HCT116 (cell line): ENCODE data around the gene DOCK3. TPM values are rescaled to one million over a fixed set of nuclear protein-coding genes. Genes with fewer than 3 reads are reported as not detected.

Experiments
- ATAC-seq: fragments of 200-7000 bp; cut with Tn5 transposase; 2 replicates; pipeline ENCODE4 v1.9.1; 2020; ENCODE audit warnings: mild to moderate bottlenecking, moderate library complexity
- BruUV-seq: library from RNA; stranded (reverse); fragments of 400-500 nt; replicated peaks from 2 replicates; lab custom pipeline; 2021; lab: Mats Ljungman, UMichigan
- CTCF ChIA-PET: fragments of 300-600 bp; sonication (Branson Sonifier 250); formaldehyde crosslinking; loops from one replicate; lab custom pipeline; 2021; ENCODE audit warnings: antibody characterized with exemption; lab: Charles Lee
- POLR2A ChIA-PET: fragments of 300-600, 350-600 bp; sonication (Branson Sonifier 250); formaldehyde crosslinking; loops from one replicate; lab custom pipeline; 2021; ENCODE audit warnings: antibody characterized with exemption; lab: Charles Lee
- RAD21 ChIA-PET, 2 experiments: fragments of 300-600 bp; sonication (Branson Sonifier 250); formaldehyde crosslinking; loops; one replicate each; lab custom pipeline; 2023; ENCODE audit warnings: low total read pairs in 2 of 2; ENCODE audit not compliant: uncharacterized antibody in 2 of 2, unreplicated experiment in 2 of 2, low non-redundant PET in 1 of 2; lab: Charles Lee
- DNase-seq: peaks from one replicate; pipeline ENCODE4 v3.0.0-alpha.2; 2010; ENCODE audit warnings: low read depth, low spot score
- H2AFZ ChIP-seq: fragments of 200-600 bp; shearing (Covaris generic), sonication (generic); 2 replicates; pipeline ENCODE4 v1.6.1; 2017; ENCODE audit warnings: low read depth, mixed run types, mixed read lengths, antibody characterized with exemption, low read length; ENCODE audit not compliant: poor library complexity, severe bottlenecking
- H3K27ac ChIP-seq: 2 replicates; pipeline ENCODE4 v1.5.1; 2012; ENCODE audit warnings: low read depth, low read length
- H3K27me3 ChIP-seq: fragments of 200-600 bp; sonication (generic); 2 replicates; pipeline ENCODE4 v1.6.1; 2016; ENCODE audit warnings: mixed run types, low read length, mixed read lengths; ENCODE audit not compliant: insufficient read depth
- H3K36me3 ChIP-seq, 2 experiments: fragments of 200-500 bp in 1 of 2; fragments of 200-600 bp in 1 of 2; sonication (Bioruptor generic) in 1 of 2; sonication (generic) in 1 of 2; 2 replicates each; pipeline versions ENCODE4 v1.5.1 to v1.6.1; 2014 to 2016; ENCODE audit warnings: low read length in 2 of 2, inconsistent platforms in 1 of 2, mixed read lengths in 1 of 2, mixed run types in 1 of 2; ENCODE audit not compliant: insufficient read depth in 2 of 2, control insufficient read depth in 1 of 2
- H3K4me1 ChIP-seq, 2 experiments: fragments of 200-600 bp in 1 of 2; sonication (generic) in 1 of 2; 2 replicates each; pipeline versions ENCODE4 v1.5.1 to v1.6.1; 2012 to 2017; ENCODE audit warnings: low read length in 2 of 2, inconsistent platforms in 1 of 2, mild to moderate bottlenecking in 1 of 2, mixed read lengths in 1 of 2, mixed run types in 1 of 2, moderate library complexity in 1 of 2; ENCODE audit not compliant: insufficient read depth in 2 of 2, control insufficient read depth in 1 of 2
- H3K4me2 ChIP-seq: fragments of 200-600 bp; sonication (generic); 2 replicates; pipeline ENCODE4 v1.6.1; 2017; ENCODE audit warnings: mixed run types, low read length, mixed read lengths
- H3K4me3 ChIP-seq, 2 experiments: fragments of 200-600 bp in 1 of 2; sonication (generic) in 1 of 2; replicated peaks in 1 of 2; 2 replicates each; pipeline ENCODE4 v1.5.1; 2011 to 2016; ENCODE audit warnings: low read length in 2 of 2, control low read depth in 1 of 2, low read depth in 1 of 2, mild to moderate bottlenecking in 1 of 2, mixed read lengths in 1 of 2, mixed run types in 1 of 2
- H3K79me2 ChIP-seq: fragments of 200-600 bp; sonication (generic); 2 replicates; pipeline ENCODE4 v1.6.1; 2017; ENCODE audit warnings: mild to moderate bottlenecking, mixed run types, low read length, moderate library complexity, mixed read lengths; ENCODE audit not compliant: insufficient read depth
- H3K9ac ChIP-seq: fragments of 200-600 bp; sonication (generic); 2 replicates; pipeline ENCODE4 v1.6.1; 2016; ENCODE audit warnings: low read length, mixed read lengths
- H3K9me2 ChIP-seq: fragments of 200-600 bp; sonication (generic), shearing (Covaris generic); 2 replicates; pipeline ENCODE4 v1.6.1; 2017; ENCODE audit warnings: mixed run types, mild to moderate bottlenecking, moderate library complexity; ENCODE audit not compliant: insufficient read depth
- H3K9me3 ChIP-seq, 2 experiments: fragments of 200-500 bp in 1 of 2; fragments of 200-600 bp in 1 of 2; sonication (Bioruptor generic) in 1 of 2; sonication (generic) in 1 of 2; 2 replicates each; pipeline ENCODE4 v1.6.1; 2014 to 2017; ENCODE audit warnings: low read length in 2 of 2, mixed read lengths in 2 of 2, inconsistent platforms in 1 of 2, low read depth in 1 of 2, mild to moderate bottlenecking in 1 of 2, mixed run types in 1 of 2, moderate library complexity in 1 of 2; ENCODE audit not compliant: control insufficient read depth in 1 of 2, insufficient read depth in 1 of 2
- H4K20me1 ChIP-seq: fragments of 200-600 bp; sonication (generic), shearing (Covaris generic); 2 replicates; pipeline ENCODE4 v1.6.1; 2017; ENCODE audit warnings: mixed run types, mild to moderate bottlenecking, moderate library complexity; ENCODE audit not compliant: insufficient read depth
- ATF3 ChIP-seq: IDR thresholded peaks from 2 replicates; pipeline ENCODE4 v1.6.1; 2012
- CEBPB ChIP-seq: IDR thresholded peaks from 2 replicates; pipeline ENCODE4 v1.6.1; 2012; ENCODE audit warnings: low read depth
- ELF1 ChIP-seq: IDR thresholded peaks from 2 replicates; pipeline ENCODE4 v1.6.1; 2012; ENCODE audit warnings: low read depth, borderline replicate concordance
- EZH2 ChIP-seq: fragments of 200-600 bp; sonication (generic); IDR thresholded peaks from 2 replicates; pipeline ENCODE4 v1.6.1; 2017; ENCODE audit warnings: antibody characterized with exemption, mixed run types
- EZH2phosphoT487 ChIP-seq: fragments of 200-600 bp; IDR thresholded peaks from 2 replicates; pipeline ENCODE4 v1.6.1; 2018; ENCODE audit warnings: antibody characterized with exemption, borderline replicate concordance
- JUND ChIP-seq: IDR thresholded peaks from 2 replicates; pipeline ENCODE4 v1.6.1; 2012
- SIN3A ChIP-seq: IDR thresholded peaks from 2 replicates; pipeline ENCODE4 v1.6.1; 2012; ENCODE audit warnings: low read depth
- SP1 ChIP-seq: IDR thresholded peaks from 2 replicates; pipeline ENCODE4 v1.6.1; 2012; ENCODE audit warnings: low read depth
- SRF ChIP-seq: IDR thresholded peaks from 2 replicates; pipeline ENCODE4 v1.6.1; 2012; ENCODE audit warnings: low read depth
- YY1 ChIP-seq: IDR thresholded peaks from 2 replicates; pipeline ENCODE4 v1.6.1; 2011; ENCODE audit warnings: low read length, low read depth, moderate library complexity, mild to moderate bottlenecking; ENCODE audit not compliant: insufficient replicate concordance; ENCODE audit errors: extremely low read depth
- ZBTB33 ChIP-seq: IDR thresholded peaks from 2 replicates; pipeline ENCODE4 v1.6.1; 2011; ENCODE audit warnings: mild to moderate bottlenecking, low read length, moderate library complexity; ENCODE audit not compliant: insufficient replicate concordance; ENCODE audit errors: extremely low read depth
- ZFX ChIP-seq: fragments of 450-650 bp; IDR thresholded peaks from 2 replicates; pipeline ENCODE4 v1.6.1; 2017
- ZNF274 ChIP-seq: fragments of 200-500 bp; sonication (Bioruptor generic); IDR thresholded peaks from 2 replicates; pipeline ENCODE4 v1.6.1; 2014; ENCODE audit warnings: mild to moderate bottlenecking, low read depth, low read length, inconsistent platforms
- intact Hi-C: fragments of 100-400 bp; cut with micrococcal nuclease; formaldehyde crosslinking; loops from 2 replicates; pipeline ENCODE4 v1.10.0; 2022
- total RNA-seq: library from RNA; stranded (reverse); gene quantifications from one replicate; pipeline ENCODE4 v1.2.1, GENCODE V29; 2021; ENCODE audit not compliant: unreplicated experiment
- TF ChIP-seq, protein P1 (sequence below), 3 experiments: fragments of 200-600 bp in 1 of 3; sonication (generic) in 1 of 3; IDR thresholded peaks in 2 of 3; conservative IDR thresholded peaks in 1 of 3; 2 replicates each; pipeline ENCODE4 v1.5.1; 2012 to 2017; ENCODE audit warnings: low read depth in 2 of 3, low read length in 2 of 3, antibody characterized with exemption in 1 of 3, borderline replicate concordance in 1 of 3, control low read depth in 1 of 3, mild to moderate bottlenecking in 1 of 3, mixed read lengths in 1 of 3, mixed run types in 1 of 3, moderate library complexity in 1 of 3; ENCODE audit not compliant: insufficient read depth in 1 of 3
- TF ChIP-seq, protein P2 (sequence below): IDR thresholded peaks from 2 replicates; pipeline ENCODE4 v1.6.1; 2012
- TF ChIP-seq, protein P3 (sequence below): IDR thresholded peaks from 2 replicates; pipeline ENCODE4 v1.6.1; 2012; ENCODE audit warnings: low read depth

The DOCK3 gene
- total RNA-seq, 1 experiment from 2014 or later: 4.2 TPM

GRCh38 chr3:51198477-51198876 is 523.8 kb downstream of the DOCK3 start:
- ATAC-seq (no peak), DNase-seq (no peak)
- POLR2A ChIA-PET: no interaction called here
- Histone ChIP-seq H3K4me2 (no peak overlapping the region), H3K4me3 (no peak overlapping the region), H2AFZ (no peak overlapping the region), H3K27me3 (no peaks in the 10 kb centered on the region), H3K4me1 (no peaks in the 10 kb centered on the region), H3K36me3 (no peaks in the 10 kb centered on the region), H3K9ac (no peak overlapping the region)
- intact Hi-C loops: no loop called here
- BruUV-seq: no TSS peak
- TF ChIP-seq ATF3 (no peak), ZFX (no peak), CEBPB (no peak), SRF (no peak), ZNF274 (no peak), EZH2phosphoT487 (no peak), JUND (no peak), SIN3A (no peak), ZBTB33 (no peak), EZH2 (no peak), ELF1 (no peak), YY1 (no peak), SP1 (no peak)
- TF ChIP-seq, protein P1, sequence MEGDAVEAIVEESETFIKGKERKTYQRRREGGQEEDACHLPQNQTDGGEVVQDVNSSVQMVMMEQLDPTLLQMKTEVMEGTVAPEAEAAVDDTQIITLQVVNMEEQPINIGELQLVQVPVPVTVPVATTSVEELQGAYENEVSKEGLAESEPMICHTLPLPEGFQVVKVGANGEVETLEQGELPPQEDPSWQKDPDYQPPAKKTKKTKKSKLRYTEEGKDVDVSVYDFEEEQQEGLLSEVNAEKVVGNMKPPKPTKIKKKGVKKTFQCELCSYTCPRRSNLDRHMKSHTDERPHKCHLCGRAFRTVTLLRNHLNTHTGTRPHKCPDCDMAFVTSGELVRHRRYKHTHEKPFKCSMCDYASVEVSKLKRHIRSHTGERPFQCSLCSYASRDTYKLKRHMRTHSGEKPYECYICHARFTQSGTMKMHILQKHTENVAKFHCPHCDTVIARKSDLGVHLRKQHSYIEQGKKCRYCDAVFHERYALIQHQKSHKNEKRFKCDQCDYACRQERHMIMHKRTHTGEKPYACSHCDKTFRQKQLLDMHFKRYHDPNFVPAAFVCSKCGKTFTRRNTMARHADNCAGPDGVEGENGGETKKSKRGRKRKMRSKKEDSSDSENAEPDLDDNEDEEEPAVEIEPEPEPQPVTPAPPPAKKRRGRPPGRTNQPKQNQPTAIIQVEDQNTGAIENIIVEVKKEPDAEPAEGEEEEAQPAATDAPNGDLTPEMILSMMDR (IDR thresholded peaks at IDR 0.05 in 2 of 3, conservative IDR thresholded peaks at IDR 0.05 in 1 of 3; ENCODE audit: borderline replicate concordance in 1 of 3, insufficient read depth in 1 of 3, low read depth in 2 of 3, low read length in 2 of 3): no peak
- TF ChIP-seq, protein P2, sequence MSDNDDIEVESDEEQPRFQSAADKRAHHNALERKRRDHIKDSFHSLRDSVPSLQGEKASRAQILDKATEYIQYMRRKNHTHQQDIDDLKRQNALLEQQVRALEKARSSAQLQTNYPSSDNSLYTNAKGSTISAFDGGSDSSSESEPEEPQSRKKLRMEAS: no peak
- TF ChIP-seq, protein P3, sequence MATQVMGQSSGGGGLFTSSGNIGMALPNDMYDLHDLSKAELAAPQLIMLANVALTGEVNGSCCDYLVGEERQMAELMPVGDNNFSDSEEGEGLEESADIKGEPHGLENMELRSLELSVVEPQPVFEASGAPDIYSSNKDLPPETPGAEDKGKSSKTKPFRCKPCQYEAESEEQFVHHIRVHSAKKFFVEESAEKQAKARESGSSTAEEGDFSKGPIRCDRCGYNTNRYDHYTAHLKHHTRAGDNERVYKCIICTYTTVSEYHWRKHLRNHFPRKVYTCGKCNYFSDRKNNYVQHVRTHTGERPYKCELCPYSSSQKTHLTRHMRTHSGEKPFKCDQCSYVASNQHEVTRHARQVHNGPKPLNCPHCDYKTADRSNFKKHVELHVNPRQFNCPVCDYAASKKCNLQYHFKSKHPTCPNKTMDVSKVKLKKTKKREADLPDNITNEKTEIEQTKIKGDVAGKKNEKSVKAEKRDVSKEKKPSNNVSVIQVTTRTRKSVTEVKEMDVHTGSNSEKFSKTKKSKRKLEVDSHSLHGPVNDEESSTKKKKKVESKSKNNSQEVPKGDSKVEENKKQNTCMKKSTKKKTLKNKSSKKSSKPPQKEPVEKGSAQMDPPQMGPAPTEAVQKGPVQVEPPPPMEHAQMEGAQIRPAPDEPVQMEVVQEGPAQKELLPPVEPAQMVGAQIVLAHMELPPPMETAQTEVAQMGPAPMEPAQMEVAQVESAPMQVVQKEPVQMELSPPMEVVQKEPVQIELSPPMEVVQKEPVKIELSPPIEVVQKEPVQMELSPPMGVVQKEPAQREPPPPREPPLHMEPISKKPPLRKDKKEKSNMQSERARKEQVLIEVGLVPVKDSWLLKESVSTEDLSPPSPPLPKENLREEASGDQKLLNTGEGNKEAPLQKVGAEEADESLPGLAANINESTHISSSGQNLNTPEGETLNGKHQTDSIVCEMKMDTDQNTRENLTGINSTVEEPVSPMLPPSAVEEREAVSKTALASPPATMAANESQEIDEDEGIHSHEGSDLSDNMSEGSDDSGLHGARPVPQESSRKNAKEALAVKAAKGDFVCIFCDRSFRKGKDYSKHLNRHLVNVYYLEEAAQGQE: no peak
- TF ChIP-seq, all 23 proteins: peak for 0
- ChIA-PET CTCF (no interaction called here), RAD21 (interaction anchor here in 1 of 2 experiments (0.6 kb wide), 1 partner anchor 228 kb away, joined by 3 read pairs; no protein-coding TSS in a partner anchor)
- Histone ChIP-seq H3K9me3 (no peaks in the 10 kb centered on the region), H3K79me2 (no peaks in the 10 kb centered on the region), H3K27ac (no peak overlapping the region), H3K9me2 (no peaks in the 10 kb centered on the region), H4K20me1 (no peaks in the 10 kb centered on the region)
